LHCN-M2 (cell line): ENCODE data around the gene PSMD2. TPM values are rescaled to one million over a fixed set of nuclear protein-coding genes. Genes with fewer than 3 reads are reported as not detected.

ENCODE experiments used
- DNase-seq: peaks from one replicate; pipeline ENCODE4 v3.0.0-alpha.2; 2012; ENCODE audit warnings: low read depth
- total RNA-seq: library from RNA; depleted of rRNA; stranded (reverse); fragments of >200 nt; gene quantifications from 2 replicates; pipeline ENCODE4 v1.2.3, GENCODE V29; 2014

PSMD2 gene
- total RNA-seq, 1 experiment from 2014 or later: 688 TPM

GRCh38 chr3:184277366-184277765 is 21.7 kb upstream of the PSMD2 start:
- no peak for DNase-seq

GRCh38 chr3:184282941-184283340 is 16.1 kb upstream of the PSMD2 start:
- DNase-seq: peak; percentile 30

GRCh38 chr3:184283681-184284080 is 15.4 kb upstream of the PSMD2 start:
- no peak for DNase-seq

- DNase-seq: peak; percentile 66
Measured at GRCh38 chr3:184284696-184285095, 14.3 kb upstream of the PSMD2 start.

GRCh38 chr3:184289426-184289938 is 9.6 kb upstream of the PSMD2 start:
- DNase-seq: peak; percentile 54

- DNase-seq: no peak
Measured at GRCh38 chr3:184290331-184290730, 8.7 kb upstream of the PSMD2 start.

- DNase-seq: no peak
Measured at GRCh38 chr3:184291044-184291737, 7.8 kb upstream of the PSMD2 start.

GRCh38 chr3:184291738-184292445 is 7.1 kb upstream of the PSMD2 start:
- no peak for DNase-seq

- DNase-seq: no peak
Measured at GRCh38 chr3:184295771-184296170, 3.3 kb upstream of the PSMD2 start.

GRCh38 chr3:184296616-184297015 is 2.4 kb upstream of the PSMD2 start:
- DNase-seq: no peak

GRCh38 chr3:184299488-184300377 is 692 bp downstream of the PSMD2 start:
- peak; percentile 33 for DNase-seq

- peak; percentile 70 for DNase-seq
Measured at GRCh38 chr3:184300378-184300720, 1.3 kb downstream of the PSMD2 start.

GRCh38 chr3:184305577-184305976 is 6.5 kb downstream of the PSMD2 start:
- DNase-seq: peak; percentile 13

- no peak for DNase-seq
Measured at GRCh38 chr3:184306341-184306972, 7.4 kb downstream of the PSMD2 start.

- DNase-seq: no peak
Measured at GRCh38 chr3:184307915-184308314, 8.9 kb downstream of the PSMD2 start.

GRCh38 chr3:184308744-184309143 is 9.7 kb downstream of the PSMD2 start:
- DNase-seq: no peak

GRCh38 chr3:184311633-184312032 is 12.6 kb downstream of the PSMD2 start:
- DNase-seq: no peak

GRCh38 chr3:184314363-184314699 is 15.3 kb downstream of the PSMD2 start, which contains the start of gene EIF4G1:
EIF4G1 (plus strand) TSS chr3:184314606; CDS start chr3:184315797, 1,191 bp downstream.
- DNase-seq: peak; percentile 90

- DNase-seq: peak; percentile 71
Measured at GRCh38 chr3:184314700-184315542, 15.9 kb downstream of the PSMD2 start.

GRCh38 chr3:184315543-184315867 is 16.5 kb downstream of the PSMD2 start:
- no peak for DNase-seq
